HepG2 (cell line): ENCODE results near the gene RPL35. TPM values are rescaled to one million over a fixed set of nuclear protein-coding genes. Genes with fewer than 3 reads are reported as not detected.

Experiments used
- ATAC-seq: fragments of 200-7000 bp; cut with Tn5 transposase; 3 replicates; pipeline ENCODE4 v1.9.1; 2020; ENCODE audit warnings: mild to moderate bottlenecking, moderate library complexity
- BruUV-seq: library from RNA; stranded (reverse); fragments of 400-500 nt; replicated peaks from 2 replicates; lab custom pipeline; 2021; lab: Mats Ljungman, UMichigan
- CTCF ChIA-PET: fragments of 300-600 bp; formaldehyde crosslinking; extraction: SDS; loops from one replicate; lab custom pipeline; 2021; ENCODE audit warnings: low total read pairs, inconsistent platforms, low intra/inter-chr PET ratio; lab: Yijun Ruan, JAX
- POLR2A ChIA-PET: fragments of 350-600 bp; sonication (Branson Sonifier 250); formaldehyde crosslinking; loops from one replicate; lab custom pipeline; 2020; ENCODE audit warnings: antibody characterized with exemption, inconsistent platforms; lab: Yijun Ruan, JAX
- DNase-seq: peaks from one replicate; pipeline ENCODE4 v3.0.0-alpha.2; 2015; ENCODE audit warnings: low spot score
- FAIRE-seq: peaks from 3 replicates; lab custom pipeline; 2011; peaks lifted over from hg19 to GRCh38; lab: Jason Lieb, UNC
- H2AFZ ChIP-seq: one replicate; pipeline ENCODE4 v1.6.1; 2011; ENCODE audit warnings: low read length, inconsistent platforms
- H3K27ac ChIP-seq: fragments of 300-600 bp; 3 replicates; pipeline ENCODE4 v1.8.0; 2011; ENCODE audit warnings: mixed run types, mild to moderate bottlenecking, mixed read lengths, low read length, inconsistent platforms; ENCODE audit not compliant: insufficient read depth; ENCODE audit errors: extremely low read length
- H3K27me3 ChIP-seq, 2 experiments: fragments of 200-600 bp in 1 of 2; 2 replicates in 1 of 2; 3 replicates in 1 of 2; pipeline versions ENCODE4 v1.6.0 to v1.8.0; 2011; ENCODE audit warnings: low read length in 2 of 2, mild to moderate bottlenecking in 2 of 2, moderate library complexity in 2 of 2, inconsistent platforms in 1 of 2; ENCODE audit not compliant: insufficient read depth in 2 of 2, control insufficient read depth in 1 of 2
- H3K36me3 ChIP-seq, 2 experiments: fragments of 200-600 bp in 1 of 2; replicated peaks in 1 of 2; 2 replicates in 1 of 2; 3 replicates in 1 of 2; pipeline versions ENCODE4 v1.5.1 to v1.8.0; 2011; ENCODE audit warnings: low read length in 2 of 2, inconsistent platforms in 1 of 2; ENCODE audit not compliant: insufficient read depth in 2 of 2, control insufficient read depth in 1 of 2
- H3K4me1 ChIP-seq: 2 replicates; pipeline ENCODE4 v1.5.1; 2012; ENCODE audit warnings: low read length, inconsistent platforms; ENCODE audit not compliant: insufficient read depth
- H3K4me2 ChIP-seq: 2 replicates; pipeline ENCODE4 v1.6.0; 2011; ENCODE audit warnings: low read depth, low read length, inconsistent platforms
- H3K4me3 ChIP-seq, 3 experiments: fragments of 200-600 bp in 1 of 3; sonication (generic), shearing (Covaris generic) in 1 of 3; replicated peaks in 1 of 3; 2 replicates each; pipeline ENCODE4 v1.5.1; 2011 to 2016; ENCODE audit warnings: low read length in 3 of 3, inconsistent platforms in 2 of 3, low read depth in 2 of 3, mild to moderate bottlenecking in 2 of 3, control low read depth in 1 of 3, mixed read lengths in 1 of 3; ENCODE audit not compliant: insufficient read depth in 1 of 3
- H3K79me2 ChIP-seq: one replicate; pipeline ENCODE4 v1.6.1; 2011; ENCODE audit warnings: low read length, inconsistent platforms; ENCODE audit not compliant: insufficient read depth
- H3K9ac ChIP-seq: 2 replicates; pipeline ENCODE4 v1.6.0; 2011; ENCODE audit warnings: mild to moderate bottlenecking, low read depth, low read length, inconsistent platforms; ENCODE audit not compliant: insufficient read depth
- H3K9me3 ChIP-seq: 2 replicates; pipeline ENCODE4 v1.5.1; 2012; ENCODE audit warnings: mild to moderate bottlenecking, low read length
- H4K20me1 ChIP-seq: 2 replicates; pipeline ENCODE4 v1.6.0; 2011; ENCODE audit warnings: inconsistent platforms, mild to moderate bottlenecking, low read length, moderate library complexity; ENCODE audit not compliant: insufficient read depth
- ARNTL ChIP-seq: sonication (generic); formaldehyde crosslinking; IDR thresholded peaks from 2 replicates; pipeline ENCODE4 v1.4.0; 2020; ENCODE audit warnings: mild to moderate bottlenecking, missing genetic modification reagents
- ETV5 ChIP-seq: IDR thresholded peaks from 2 replicates; pipeline ENCODE4 v1.6.1; 2018; ENCODE audit warnings: missing biosample characterization, missing genetic modification reagents, inconsistent platforms, borderline replicate concordance
- FOXC1 ChIP-seq: sonication (generic); formaldehyde crosslinking; IDR thresholded peaks from 2 replicates; pipeline ENCODE4 v1.8.0; 2022; ENCODE audit warnings: mild to moderate bottlenecking, missing genetic modification reagents, borderline replicate concordance
- RBM22 ChIP-seq: fragments of 200-400 bp; formaldehyde crosslinking; optimal IDR thresholded peaks from 2 replicates; pipeline ENCODE3; 2017; ENCODE audit warnings: mild to moderate bottlenecking, low read length, moderate library complexity
- SSRP1 ChIP-seq: IDR thresholded peaks from 2 replicates; pipeline ENCODE4 v1.6.1; 2016; ENCODE audit warnings: control low read depth
- TCF7 ChIP-seq: sonication (generic); IDR thresholded peaks from 2 replicates; pipeline ENCODE4 v1.6.1; 2016; ENCODE audit warnings: antibody characterized with exemption, low read depth
- ZNF235 ChIP-seq: sonication (generic); formaldehyde crosslinking; IDR thresholded peaks from 2 replicates; pipeline ENCODE4 v1.8.1; 2023; ENCODE audit warnings: mild to moderate bottlenecking, missing genetic modification reagents, borderline replicate concordance
- ZNF260 ChIP-seq: sonication (generic); formaldehyde crosslinking; IDR thresholded peaks from 2 replicates; pipeline ENCODE4 v1.4.0; 2020; ENCODE audit warnings: missing genetic modification reagents, low read depth, mild to moderate bottlenecking, borderline replicate concordance
- ZNF460 ChIP-seq: sonication (generic); formaldehyde crosslinking; IDR thresholded peaks from 2 replicates; pipeline ENCODE4 v1.5.1; 2020; ENCODE audit warnings: missing genetic modification reagents, mild to moderate bottlenecking, borderline replicate concordance
- WGBS: methylation state at CpG from one replicate; pipeline ENCODE4 v1.1.6; 2017; ENCODE audit warnings: low lambda C conversion rate; 5-methylcytosine and 5-hydroxymethylcytosine counted together
- in situ Hi-C: cut with HindIII; loops from 2 replicates; pipeline ENCODE4 v1.10.0; 2017; ENCODE audit warnings: low pct_unique_long_range_greater_than_20kb; ENCODE audit not compliant: extremely low pct_ligation_motif_present
- intact Hi-C: fragments of 100-400 bp; cut with micrococcal nuclease; formaldehyde crosslinking; loops from one replicate; pipeline ENCODE4 v1.10.0; 2022; ENCODE audit not compliant: unreplicated experiment
- polyA plus RNA-seq, 8 experiments: library from polyadenylated mRNA; depleted of rRNA in 3 of 8; stranded (reverse) in 7 of 8; unstranded in 1 of 8; fragments of >200 nt; fragmentation: Illumina TruSeq in 4 of 8; extraction: Trizol in 4 of 8; gene quantifications; 2 replicates each; pipeline versions ENCODE4 v1.2.1 to v1.2.3, GENCODE V29; 2011 to 2016; ENCODE audit warnings: low read depth in 4 of 8, missing spikeins in 1 of 8, mixed read lengths in 1 of 8; ENCODE audit not compliant: insufficient read depth in 1 of 8
- total RNA-seq, 5 experiments: library from RNA; depleted of rRNA; stranded (reverse); fragments of >200 nt; fragmentation: Illumina TruSeq; extraction: Trizol; gene quantifications; 2 replicates each; pipeline ENCODE4 v1.2.3, GENCODE V29; 2016; ENCODE audit warnings: low read depth in 1 of 5
- TF ChIP-seq, protein P1 (sequence below): sonication (generic); formaldehyde crosslinking; conservative IDR thresholded peaks from 2 replicates; pipeline ENCODE4 v1.4.0; 2020; ENCODE audit warnings: missing genetic modification reagents
- TF ChIP-seq, protein P2 (sequence below): sonication (generic); formaldehyde crosslinking; IDR thresholded peaks from 2 replicates; pipeline ENCODE4 v1.8.1; 2022; ENCODE audit warnings: low read depth, mild to moderate bottlenecking, missing genetic modification reagents

The RPL35 gene
- total and polyA plus RNA-seq, 2 of the 13 experiments (the other 11 are each of a cell fraction or from before 2014, with no cell fraction given), result 2,153 to 2,935 TPM

DNA sequence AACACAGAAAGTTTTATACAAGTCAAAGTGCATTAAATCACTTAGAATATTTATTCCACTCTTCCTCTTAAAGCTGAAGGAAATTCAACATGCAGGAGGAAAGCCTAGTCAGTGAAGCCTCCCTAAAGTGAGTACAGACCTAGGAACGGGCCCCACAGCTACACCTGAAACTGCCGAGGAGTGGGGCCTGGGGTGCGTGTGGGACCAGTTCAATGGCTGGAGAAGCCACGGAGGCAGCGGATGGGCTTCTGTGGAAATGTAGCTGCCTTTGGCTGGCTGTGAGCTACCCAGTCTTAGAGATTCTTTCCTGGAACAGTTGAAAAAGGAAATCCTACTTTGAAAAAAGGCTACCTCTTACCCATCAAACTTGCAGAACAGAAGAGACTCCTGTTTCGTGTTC lies 16.8 kb upstream of the RPL35 start:
- POLR2A ChIA-PET, result interaction anchor here (1.2 to 1.5 kb wide), 2 partner anchors 17 to 22 kb away, joined by 3 to 6 read pairs; partner anchors contain the start of genes ARPC5L and RPL35
- Histone ChIP-seq H3K4me3 (no peak overlapping the region), H3K79me2 (peaks cover 7% of the 10 kb centered on the region), H3K4me2 (no peak overlapping the region), H3K27ac (no peak overlapping the region), H3K4me1 (no peaks in the 10 kb centered on the region), H3K9ac (no peak overlapping the region), H4K20me1 (no peaks in the 10 kb centered on the region), H2AFZ (no peak overlapping the region), H3K9me3 (no peaks in the 10 kb centered on the region), H3K36me3 (peaks cover 25 to 80% of the 10 kb centered on the region in 2 experiments; a peak in 4 of 5 replicates), H3K27me3 (no peaks in the 10 kb centered on the region)
- no peak for ATAC-seq
- 98% methylated on average over 6 of the region's 6 CpGs for WGBS
- in situ Hi-C loops, result no loop called here
- intact Hi-C loops, result no loop called here
- DNase-seq, result no peak
- no TSS peak for BruUV-seq
- CTCF ChIA-PET, result no interaction called here
- no peak for FAIRE-seq
- TF ChIP-seq RBM22 (peak; percentile 79), TCF7 (no peak)
- TF ChIP-seq, all 625 proteins: peak for 1

GRCh38 chr9:124878021-124878420 lies 16.3 kb upstream of the RPL35 start:
- WGBS, result 96% methylated on average over 1 of the region's 1 CpG
- intact Hi-C loops, result no loop called here
- Histone ChIP-seq H3K36me3 (peaks cover 29 to 85% of the 10 kb centered on the region in 2 experiments; a peak in 4 of 5 replicates), H3K4me2 (no peak overlapping the region), H3K27ac (no peak overlapping the region), H3K27me3 (no peaks in the 10 kb centered on the region), H3K4me1 (no peaks in the 10 kb centered on the region), H3K79me2 (peaks cover 12% of the 10 kb centered on the region), H3K9ac (no peak overlapping the region), H3K9me3 (no peaks in the 10 kb centered on the region), H4K20me1 (no peaks in the 10 kb centered on the region), H2AFZ (no peak overlapping the region), H3K4me3 (no peak overlapping the region)
- FAIRE-seq, result no peak
- ChIA-PET CTCF (no interaction called here), POLR2A (interaction anchor here (1.2 to 1.5 kb wide), 2 partner anchors 16 to 22 kb away, joined by 3 to 6 read pairs; partner anchors contain the start of genes ARPC5L and RPL35)
- TF ChIP-seq ZNF460, result no peak
- no peak for TF ChIP-seq ZNF235
- no peak for TF ChIP-seq FOXC1 (CRISPR knock-in tag)
- TF ChIP-seq, protein P1, sequence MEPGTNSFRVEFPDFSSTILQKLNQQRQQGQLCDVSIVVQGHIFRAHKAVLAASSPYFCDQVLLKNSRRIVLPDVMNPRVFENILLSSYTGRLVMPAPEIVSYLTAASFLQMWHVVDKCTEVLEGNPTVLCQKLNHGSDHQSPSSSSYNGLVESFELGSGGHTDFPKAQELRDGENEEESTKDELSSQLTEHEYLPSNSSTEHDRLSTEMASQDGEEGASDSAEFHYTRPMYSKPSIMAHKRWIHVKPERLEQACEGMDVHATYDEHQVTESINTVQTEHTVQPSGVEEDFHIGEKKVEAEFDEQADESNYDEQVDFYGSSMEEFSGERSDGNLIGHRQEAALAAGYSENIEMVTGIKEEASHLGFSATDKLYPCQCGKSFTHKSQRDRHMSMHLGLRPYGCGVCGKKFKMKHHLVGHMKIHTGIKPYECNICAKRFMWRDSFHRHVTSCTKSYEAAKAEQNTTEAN, result no peak
- TF ChIP-seq ARNTL, result no peak
- TF ChIP-seq ZNF260 (CRISPR knock-in tag), result no peak
- TF ChIP-seq, protein P2, sequence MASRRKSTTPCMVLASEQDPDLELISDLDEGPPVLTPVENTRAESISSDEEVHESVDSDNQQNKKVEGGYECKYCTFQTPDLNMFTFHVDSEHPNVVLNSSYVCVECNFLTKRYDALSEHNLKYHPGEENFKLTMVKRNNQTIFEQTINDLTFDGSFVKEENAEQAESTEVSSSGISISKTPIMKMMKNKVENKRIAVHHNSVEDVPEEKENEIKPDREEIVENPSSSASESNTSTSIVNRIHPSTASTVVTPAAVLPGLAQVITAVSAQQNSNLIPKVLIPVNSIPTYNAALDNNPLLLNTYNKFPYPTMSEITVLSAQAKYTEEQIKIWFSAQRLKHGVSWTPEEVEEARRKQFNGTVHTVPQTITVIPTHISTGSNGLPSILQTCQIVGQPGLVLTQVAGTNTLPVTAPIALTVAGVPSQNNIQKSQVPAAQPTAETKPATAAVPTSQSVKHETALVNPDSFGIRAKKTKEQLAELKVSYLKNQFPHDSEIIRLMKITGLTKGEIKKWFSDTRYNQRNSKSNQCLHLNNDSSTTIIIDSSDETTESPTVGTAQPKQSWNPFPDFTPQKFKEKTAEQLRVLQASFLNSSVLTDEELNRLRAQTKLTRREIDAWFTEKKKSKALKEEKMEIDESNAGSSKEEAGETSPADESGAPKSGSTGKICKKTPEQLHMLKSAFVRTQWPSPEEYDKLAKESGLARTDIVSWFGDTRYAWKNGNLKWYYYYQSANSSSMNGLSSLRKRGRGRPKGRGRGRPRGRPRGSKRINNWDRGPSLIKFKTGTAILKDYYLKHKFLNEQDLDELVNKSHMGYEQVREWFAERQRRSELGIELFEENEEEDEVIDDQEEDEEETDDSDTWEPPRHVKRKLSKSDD (CRISPR knock-in tag), result no peak
- TF ChIP-seq SSRP1 (CRISPR knock-in tag), result no peak
- no peak for TF ChIP-seq ETV5
- DNase-seq, result no peak
- no TSS peak for BruUV-seq
- in situ Hi-C loops, result no loop called here
- no peak for ATAC-seq
